HG03575 (cell line): ENCODE data around the gene SH2D4B.
A peak's percentile ranks its signal among the peaks of the same experiment; 100 is the strongest.
"Not testable (repeated sequence)": the region's sequence is repeated elsewhere in the genome, so short reads cannot be mapped to it uniquely, and the experiment has no call there.

Experiments used
- ATAC-seq: cut with Tn5 transposase; IDR thresholded peaks from one replicate; pipeline ENCODE4 v1.9.1; 2021; ENCODE audit not compliant: unreplicated experiment, insufficient number of reproducible peaks, low FRiP score; ENCODE audit errors: extremely low read depth

Gene SH2D4B

DNA sequence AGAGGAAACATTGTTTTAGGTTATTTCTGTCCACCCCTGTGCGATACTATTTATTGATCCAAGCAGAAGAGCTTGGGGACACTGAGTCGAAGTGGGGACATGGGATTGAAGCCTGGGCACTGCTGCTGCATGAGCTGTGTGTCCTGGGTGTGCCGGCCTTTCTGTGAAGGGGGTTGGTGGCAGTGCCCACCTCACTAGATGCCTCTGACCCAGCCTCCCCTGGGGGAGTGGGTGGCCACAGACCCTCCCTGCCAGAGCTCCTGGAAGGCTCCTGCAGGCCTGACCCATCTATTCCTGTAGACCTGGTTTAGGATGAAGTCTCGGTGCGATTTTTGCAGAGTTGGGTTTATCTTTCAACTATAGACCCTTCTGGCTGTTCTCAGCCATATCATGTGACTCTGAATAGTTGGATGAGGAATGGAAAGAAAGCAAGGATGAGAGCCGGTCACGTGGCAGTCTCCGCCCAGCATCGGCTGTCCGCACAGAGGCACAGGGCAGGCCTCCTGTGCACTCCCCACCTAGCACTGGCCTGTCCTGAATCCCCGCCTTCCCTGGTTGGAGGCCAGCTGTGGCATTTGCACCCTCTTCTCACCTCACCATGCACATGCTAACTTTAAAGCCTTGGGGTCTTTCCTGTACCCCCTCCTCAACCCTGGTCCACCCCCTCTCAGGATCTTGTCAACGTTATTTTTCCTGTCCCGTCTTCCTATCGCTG, 17.6 kb upstream of the SH2D4B start:
- no peak for ATAC-seq

DNA sequence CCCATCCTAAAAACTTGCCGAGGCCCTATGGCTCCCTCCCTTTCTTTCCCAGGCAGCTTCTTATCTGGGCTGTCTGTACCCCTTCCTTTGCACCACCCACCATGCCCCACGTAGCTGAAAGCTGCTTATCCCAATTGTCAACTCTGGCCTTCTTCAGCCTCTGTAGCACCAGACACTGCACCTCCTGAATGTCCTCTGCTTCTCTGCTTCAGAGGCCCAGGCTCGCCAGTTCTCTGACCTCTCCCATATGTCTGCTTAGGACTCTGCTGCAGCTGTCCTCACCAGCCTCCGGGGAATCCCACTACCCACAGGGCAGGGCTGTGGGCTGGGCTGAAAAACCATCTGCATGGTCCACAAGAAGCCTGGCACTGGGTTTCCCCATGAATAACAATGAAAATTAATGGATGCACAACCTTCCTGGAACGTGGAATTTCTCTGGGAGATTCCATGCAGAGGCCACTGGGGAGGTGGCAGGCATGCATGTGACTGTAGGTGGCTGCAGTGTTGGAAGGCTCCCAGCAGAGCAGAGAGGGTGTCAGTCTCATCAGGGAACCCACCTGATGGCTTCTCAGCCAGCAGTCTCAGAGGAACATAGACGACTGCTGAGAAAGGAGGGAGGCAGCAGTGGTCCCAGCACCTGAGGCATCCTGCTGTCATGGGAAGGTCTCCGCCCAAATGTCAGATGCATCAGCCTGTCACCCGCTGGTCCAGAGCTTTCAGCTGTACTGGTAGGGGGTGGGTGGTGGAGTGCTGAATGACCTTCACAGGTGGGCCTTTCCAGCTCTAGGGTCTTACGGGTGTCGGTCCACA, 16.8 kb upstream of the SH2D4B start:
- ATAC-seq: no peak

DNA sequence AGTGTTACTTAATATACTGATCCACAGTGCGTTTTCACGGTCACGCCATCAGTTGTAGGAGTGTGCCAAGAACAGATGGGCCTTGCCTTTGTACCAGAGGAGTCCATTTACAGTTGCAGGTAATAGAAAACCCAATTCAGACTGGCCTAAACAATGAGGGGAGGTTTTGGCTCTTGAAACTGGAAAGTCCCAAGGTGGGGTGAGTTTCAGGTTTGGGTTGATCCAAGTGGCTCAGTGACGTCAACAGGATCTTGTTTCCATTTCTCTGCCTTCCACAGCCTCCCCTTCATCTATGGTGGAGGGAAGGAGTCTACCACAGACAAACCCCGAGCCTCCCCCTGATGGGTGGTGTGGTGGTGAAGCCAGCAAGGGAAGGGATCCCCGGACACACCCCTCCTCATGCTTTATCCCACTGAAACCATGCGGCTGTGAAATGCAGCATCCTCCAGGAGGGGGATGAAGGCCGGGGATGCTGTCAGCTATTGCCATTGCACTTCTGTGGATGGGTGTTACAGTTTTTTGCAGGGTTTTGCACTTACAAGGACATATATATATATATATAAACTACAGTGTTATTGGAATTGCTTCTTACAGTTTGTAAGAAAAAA, 14.8 kb upstream of the SH2D4B start:
- ATAC-seq: no peak

DNA sequence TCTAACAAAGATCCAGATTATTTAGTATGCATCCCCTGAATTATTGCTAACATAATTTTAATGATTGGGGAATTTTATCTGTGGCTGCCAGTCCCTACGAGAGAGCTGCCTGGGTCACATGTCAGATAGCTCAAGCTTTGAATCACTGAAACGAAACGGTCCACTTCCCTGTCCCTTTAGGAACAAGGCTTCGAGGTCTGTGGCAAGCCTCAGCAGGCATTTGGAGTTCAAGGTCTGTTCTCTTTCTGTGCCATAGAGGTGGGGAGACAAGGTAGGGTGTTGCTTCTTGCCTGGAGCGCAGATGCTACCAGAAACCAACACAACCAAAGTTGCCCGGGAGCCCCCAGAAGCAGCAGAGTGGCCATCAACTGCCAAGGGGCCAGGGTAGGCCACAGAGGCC, 13.9 kb upstream of the SH2D4B start:
- no peak for ATAC-seq

DNA sequence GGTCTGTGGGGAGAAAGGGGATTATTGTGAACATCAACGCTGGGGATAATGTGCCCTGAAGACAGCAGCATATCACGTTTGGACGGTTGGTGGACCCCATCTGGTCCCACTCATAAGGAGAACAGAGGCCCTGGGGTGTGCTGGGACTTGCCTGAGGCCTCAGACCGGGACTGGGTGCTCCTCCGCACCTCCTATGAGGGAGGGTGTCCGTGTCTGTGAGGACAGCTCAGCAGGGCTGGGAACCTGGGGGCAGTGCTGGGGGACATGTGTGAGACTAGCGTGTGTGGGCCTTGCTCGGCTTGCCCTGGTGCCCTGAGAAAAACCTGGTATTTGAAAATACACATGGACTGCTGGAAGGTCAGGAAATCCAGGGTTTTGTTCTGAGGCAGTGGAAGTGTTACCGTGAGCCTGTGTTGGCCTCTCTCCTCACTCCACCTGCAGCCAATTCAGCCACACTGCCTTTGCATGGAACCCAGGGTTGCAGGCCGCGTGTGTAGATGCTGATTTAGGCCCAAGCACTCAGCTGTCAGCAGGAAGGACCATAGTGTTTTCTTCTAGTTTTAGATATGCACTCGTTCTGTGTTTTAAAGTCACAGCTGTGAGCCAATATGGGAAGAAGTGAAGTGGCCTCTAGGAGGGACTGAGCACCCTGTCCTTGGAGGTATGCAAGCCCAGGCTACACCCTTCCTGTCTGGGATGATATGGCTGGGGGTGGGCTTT, 13.4 kb upstream of the SH2D4B start:
- ATAC-seq: no peak

DNA sequence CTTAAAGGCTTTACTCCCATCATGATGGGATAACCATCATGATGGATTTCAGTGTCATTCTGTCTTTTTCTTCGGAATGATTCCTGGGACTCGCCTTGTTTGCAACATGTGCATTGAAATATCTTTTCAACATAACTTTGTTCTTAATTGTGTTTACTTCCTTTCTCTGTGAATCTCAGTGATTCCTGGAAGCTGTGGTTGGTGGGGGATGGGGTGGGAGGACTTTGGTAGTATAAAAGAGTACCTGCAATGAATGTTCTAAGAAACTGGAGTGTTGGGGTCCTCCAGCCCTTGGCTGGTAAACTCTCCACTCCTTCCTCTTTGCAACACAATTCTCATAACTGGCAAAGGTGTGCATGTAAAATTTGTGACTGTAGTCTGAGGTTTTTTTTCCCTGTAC, 11.5 kb upstream of the SH2D4B start:
- no peak for ATAC-seq

DNA sequence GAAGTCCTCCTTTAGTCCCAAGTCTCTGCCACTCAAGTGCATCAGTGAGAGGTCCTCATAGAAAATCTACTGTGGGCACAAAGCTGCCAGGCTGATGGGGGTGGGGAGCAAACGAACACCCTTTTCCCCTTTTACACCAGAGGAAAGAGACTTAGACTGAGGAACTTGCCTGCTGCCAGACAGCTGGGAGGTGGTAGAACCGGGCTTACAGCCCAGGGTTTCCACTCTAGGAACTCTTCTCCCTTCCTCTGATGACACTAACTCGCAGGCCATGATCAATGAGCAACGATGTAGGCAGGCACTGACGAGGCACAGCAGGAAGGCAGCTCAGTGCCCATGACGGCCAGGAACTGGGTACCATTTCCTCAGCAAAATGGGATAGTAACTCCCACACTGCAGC, 11.0 kb upstream of the SH2D4B start:
- ATAC-seq: no peak

DNA sequence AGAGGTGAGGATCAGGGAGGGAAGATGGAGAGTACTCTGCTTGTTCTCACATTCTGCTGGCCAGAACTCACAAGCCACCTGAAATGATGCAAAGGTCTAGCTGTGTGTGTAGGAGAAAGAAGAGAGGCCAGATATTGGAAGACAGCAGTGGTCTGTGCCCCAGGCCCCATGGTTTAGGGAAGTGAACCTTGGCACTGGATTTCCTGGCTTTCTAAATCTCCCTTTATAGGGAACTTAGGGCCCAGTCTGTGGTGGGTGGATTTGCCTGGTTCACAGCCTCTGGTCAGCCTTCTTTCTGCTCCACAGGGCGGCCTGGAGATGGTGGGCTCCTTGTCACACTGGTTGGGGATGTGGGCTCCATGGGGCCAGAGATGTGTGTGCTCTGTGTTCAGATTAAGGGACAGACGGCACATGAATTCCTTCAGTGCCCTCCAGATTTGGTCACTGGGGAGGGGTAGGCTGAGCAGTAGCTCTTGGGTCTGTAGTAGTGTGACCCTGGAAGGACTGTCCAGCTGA, 9.5 kb upstream of the SH2D4B start:
- ATAC-seq: no peak

DNA sequence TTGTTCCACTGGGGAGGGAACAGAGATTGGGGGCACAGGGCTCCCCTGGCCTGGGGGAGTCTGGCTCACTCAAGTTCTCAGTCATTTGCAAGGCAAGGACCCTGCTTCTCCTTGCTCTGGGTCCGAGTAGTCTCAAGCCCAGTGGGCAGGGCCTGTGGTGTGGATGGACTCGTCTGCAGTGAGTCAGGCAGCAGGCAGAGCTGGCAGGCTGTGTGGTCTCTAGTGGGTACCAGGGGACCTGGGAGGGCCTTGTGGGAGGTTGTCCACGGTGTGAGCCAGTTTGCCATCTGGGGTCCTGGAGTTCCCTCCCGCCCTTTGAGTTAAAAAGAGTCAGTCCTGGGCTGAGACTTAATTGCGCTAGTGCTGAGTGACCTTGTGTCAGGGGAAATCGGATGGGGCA, 8.8 kb upstream of the SH2D4B start:
- ATAC-seq: no peak

DNA sequence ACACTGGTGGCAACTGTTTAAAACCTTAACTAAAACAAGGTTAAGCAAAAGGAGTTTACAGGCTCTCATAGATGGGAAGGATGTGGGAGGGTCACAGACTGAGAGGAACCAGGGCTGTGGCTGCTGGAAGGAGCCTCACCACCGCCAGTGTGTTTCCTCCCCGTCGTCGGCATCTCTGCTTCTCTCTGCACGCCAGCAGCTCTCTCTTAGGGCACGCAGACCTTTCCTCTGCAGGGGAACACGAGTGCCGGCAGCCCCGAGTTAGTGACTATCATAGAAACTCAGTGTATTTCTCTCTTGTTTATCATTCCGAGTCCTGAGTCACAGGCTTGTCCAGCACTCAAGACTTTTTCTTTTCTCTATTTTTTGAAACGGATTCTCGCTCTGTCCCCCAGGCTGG, 8.1 kb upstream of the SH2D4B start:
- no peak for ATAC-seq

DNA sequence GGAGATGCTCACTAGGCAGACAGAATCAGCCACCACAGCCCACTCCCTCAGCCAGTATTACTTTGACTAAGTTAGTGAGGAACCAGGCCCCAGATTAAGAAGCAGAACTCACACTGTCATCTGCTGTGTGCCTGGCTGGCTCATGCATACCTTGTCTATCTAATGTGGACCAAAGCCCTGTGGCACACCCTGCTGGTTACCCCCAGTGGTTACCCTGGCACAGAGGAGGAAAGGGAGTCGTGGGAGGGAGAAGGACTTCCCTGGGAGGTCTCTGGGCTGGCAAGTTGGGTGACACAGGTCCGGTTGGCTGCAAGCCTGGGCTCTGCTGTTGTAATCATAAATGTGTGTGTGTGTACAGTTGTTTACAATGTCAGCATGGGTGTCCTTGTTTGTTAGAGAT, 7.5 kb upstream of the SH2D4B start:
- no peak for ATAC-seq

DNA sequence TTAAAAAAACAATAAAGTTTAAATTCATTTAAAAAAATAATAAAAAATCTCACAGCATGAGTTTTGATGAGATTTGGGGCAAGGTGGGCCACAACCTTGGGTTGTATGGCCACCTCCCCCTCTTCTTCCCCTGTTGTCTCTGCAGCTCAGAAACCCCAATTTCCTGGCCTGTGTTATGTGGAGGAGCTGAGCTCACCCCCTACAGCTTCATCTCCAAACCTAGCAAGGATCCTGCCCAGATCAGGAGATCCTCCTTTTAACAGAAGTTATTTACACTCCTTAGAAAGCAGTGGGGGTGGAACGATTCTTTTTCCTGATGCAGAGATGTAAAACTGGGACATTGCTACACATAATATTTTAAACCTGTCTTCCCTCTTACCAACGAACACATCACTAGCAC, 6.9 kb upstream of the SH2D4B start:
- no peak for ATAC-seq

DNA sequence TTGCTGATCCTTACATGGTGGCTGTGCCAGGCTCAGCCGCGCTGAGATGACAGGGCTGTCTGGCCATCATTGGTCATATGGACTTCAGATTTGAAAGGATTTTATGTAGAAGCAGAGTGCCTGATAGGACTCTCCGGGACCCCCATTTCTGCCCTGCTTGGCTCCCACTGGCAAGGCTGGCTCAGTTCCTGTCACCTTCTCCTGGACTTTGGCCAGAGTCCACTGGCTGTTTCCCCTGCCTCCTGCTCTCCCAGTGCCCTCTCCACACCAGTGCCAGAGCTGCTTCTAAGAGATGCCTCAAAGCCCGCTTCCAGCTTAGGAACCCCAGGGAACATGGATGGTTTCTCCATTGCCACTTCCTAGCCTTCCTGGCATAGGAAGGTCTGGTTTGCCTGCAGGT, 5.1 kb upstream of the SH2D4B start:
- ATAC-seq: no peak

DNA sequence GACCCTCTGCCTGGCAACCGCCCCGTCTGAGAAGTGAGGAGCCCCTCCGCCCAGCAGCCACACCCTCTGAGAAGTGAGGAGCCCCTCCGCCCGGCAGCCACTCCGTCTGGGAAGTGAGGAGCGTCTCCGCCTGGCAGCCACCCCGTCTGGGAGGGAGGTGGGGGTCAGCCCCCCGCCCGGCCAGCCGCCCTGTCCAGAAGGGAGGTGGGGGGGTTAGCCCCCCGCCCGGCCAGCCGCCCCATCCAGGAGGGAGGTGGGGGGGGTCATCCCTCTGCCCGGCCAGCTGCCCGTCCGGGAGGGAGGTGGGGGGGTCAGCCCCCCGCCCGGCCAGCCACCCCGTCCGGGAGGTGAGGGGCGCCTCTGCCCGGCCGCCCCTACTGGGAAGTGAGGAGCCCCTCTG, 3.6 kb upstream of the SH2D4B start:
- ATAC-seq: not testable (repeated sequence)

DNA sequence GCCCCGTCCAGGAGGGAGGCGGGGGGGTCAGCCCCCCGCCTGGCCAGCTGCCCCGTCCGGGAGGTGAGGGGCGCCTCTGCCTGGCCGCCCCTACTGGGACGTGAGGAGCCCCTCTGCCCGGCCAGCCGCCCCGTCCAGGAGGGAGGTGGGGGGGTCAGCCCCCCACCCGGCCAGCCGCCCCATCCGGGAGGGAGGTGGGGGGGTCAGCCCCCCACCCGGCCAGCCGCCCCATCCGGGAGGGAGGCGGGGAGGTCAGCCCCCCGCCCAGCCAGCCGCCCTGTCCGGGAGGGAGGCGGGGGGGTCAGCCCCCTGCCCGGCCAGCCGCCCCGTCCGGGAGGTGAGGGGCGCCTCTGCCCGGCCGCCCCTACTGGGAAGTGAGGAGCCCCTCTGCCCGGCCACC, 3.1 kb upstream of the SH2D4B start:
- ATAC-seq: not testable (repeated sequence)

DNA sequence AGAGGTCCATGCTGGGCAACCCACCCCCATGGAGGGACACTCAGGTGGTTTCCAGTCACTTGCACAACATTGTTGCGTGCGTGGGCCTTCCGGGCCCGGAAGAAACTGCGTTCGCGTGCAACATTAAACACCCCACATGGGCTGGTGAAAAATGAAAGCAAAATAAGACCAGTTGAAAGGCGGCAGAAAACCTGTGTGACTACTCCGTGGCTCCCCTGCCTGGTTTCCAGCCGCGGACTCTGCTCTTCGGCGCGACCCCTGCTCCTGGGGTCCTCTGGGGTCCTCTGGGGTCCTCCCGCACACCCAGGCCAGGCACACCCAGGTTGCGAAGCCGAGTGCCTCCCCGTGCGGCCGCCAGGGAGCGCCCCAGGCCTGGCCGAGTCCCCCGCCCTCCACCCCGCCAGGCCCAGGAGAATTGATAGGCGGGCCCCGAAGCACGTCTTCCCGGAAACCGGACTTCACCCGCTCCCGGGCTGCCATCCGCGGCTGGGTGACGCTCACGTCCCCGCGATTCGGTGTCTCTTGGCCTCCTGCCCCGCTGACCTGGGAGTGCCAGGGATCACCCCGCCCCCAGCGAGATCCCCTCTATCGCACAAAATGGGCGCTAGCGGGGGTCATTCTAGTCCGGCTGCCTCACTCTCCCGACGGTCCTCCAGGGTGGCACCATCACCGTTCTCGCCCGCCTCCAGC, 1.9 kb upstream of the SH2D4B start:
- ATAC-seq: peak; percentile 57

DNA sequence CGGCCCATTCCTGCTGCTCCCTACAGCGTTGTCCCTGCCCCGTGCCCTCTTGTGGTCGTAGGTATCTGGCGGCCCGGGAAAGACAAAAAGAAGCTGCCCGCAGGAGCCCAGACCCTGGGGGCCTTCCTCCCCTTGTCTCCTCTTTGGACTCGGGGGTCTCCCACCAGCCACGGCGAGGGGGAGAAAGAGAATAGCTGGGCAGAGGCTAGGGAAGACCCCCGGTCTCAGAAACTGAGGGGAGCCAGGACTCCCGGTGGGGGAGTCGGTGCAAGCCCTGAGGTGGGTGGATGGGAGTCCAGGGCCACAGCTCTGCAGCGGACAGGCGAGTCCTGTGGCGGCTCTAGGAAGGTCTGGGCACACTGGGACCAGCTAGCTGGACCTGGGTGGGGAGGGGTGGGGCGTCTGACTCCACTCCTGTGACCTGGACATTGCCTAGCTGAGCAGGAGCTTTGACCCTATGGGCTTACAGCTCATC, 1.3 kb upstream of the SH2D4B start:
- no peak for ATAC-seq

DNA sequence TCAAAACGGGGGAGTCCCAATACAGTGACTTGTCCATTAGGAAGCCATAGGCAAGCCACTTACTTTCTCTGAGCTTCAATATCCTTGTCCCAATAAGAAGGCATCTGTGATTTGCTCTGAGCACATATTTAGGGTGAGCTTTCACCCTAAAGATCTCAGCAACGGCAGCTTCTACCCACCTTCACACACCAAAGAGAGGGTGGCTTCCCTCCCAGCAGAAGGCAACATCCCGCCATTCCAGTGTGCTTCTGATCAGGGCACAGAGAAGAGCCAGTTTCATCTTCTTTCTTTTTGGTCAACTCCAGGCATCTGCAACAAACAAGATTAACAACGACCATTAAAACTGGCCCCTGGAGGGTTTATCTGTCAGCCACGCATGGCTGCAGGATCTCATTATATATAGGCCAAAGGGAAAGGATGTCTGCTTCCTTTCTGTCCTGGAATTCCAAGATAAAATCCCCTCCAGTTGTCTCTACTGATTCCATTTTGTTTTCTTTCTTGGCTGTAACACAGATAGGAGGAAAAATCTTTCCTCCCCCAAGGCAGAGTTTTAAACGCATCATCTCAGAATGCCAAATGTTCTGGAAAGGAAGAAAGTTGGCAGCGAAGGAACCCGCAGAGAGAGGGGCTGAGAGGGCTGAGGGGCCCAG, 491 bp upstream of the SH2D4B start:
- no peak for ATAC-seq
